ENCODE results near the gene MYRIP. TPM values are rescaled to one million over a fixed set of nuclear protein-coding genes. Genes with fewer than 3 reads are reported as not detected.

MYRIP gene
- total and polyA plus RNA-seq, 2 experiments from 2014 or later = 1.5 to 1.8 TPM

- H3K4me1 ChIP-seq (ENCODE audit: insufficient read depth) = no peaks in the 10 kb centered on the region
- peaks cover 2% of the 10 kb centered on the region for H3K27me3 Mint-ChIP-seq (ENCODE audit: insufficient read depth, low read depth, poor library complexity)
- no peaks in the 10 kb centered on the region for H3K36me3 Mint-ChIP-seq (ENCODE audit: low read depth)
- peaks cover 4% of the 10 kb centered on the region; the same call in 1 of the 2 replicates for H3K9me2 ChIP-seq (ENCODE audit: insufficient read depth)
- no peaks in the 10 kb centered on the region for H3K9me3 Mint-ChIP-seq
- TF ChIP-seq, protein P1, sequence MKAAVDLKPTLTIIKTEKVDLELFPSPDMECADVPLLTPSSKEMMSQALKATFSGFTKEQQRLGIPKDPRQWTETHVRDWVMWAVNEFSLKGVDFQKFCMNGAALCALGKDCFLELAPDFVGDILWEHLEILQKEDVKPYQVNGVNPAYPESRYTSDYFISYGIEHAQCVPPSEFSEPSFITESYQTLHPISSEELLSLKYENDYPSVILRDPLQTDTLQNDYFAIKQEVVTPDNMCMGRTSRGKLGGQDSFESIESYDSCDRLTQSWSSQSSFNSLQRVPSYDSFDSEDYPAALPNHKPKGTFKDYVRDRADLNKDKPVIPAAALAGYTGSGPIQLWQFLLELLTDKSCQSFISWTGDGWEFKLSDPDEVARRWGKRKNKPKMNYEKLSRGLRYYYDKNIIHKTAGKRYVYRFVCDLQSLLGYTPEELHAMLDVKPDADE (IDR thresholded peaks at IDR 0.05) = no peak
- TF ChIP-seq, protein P2, sequence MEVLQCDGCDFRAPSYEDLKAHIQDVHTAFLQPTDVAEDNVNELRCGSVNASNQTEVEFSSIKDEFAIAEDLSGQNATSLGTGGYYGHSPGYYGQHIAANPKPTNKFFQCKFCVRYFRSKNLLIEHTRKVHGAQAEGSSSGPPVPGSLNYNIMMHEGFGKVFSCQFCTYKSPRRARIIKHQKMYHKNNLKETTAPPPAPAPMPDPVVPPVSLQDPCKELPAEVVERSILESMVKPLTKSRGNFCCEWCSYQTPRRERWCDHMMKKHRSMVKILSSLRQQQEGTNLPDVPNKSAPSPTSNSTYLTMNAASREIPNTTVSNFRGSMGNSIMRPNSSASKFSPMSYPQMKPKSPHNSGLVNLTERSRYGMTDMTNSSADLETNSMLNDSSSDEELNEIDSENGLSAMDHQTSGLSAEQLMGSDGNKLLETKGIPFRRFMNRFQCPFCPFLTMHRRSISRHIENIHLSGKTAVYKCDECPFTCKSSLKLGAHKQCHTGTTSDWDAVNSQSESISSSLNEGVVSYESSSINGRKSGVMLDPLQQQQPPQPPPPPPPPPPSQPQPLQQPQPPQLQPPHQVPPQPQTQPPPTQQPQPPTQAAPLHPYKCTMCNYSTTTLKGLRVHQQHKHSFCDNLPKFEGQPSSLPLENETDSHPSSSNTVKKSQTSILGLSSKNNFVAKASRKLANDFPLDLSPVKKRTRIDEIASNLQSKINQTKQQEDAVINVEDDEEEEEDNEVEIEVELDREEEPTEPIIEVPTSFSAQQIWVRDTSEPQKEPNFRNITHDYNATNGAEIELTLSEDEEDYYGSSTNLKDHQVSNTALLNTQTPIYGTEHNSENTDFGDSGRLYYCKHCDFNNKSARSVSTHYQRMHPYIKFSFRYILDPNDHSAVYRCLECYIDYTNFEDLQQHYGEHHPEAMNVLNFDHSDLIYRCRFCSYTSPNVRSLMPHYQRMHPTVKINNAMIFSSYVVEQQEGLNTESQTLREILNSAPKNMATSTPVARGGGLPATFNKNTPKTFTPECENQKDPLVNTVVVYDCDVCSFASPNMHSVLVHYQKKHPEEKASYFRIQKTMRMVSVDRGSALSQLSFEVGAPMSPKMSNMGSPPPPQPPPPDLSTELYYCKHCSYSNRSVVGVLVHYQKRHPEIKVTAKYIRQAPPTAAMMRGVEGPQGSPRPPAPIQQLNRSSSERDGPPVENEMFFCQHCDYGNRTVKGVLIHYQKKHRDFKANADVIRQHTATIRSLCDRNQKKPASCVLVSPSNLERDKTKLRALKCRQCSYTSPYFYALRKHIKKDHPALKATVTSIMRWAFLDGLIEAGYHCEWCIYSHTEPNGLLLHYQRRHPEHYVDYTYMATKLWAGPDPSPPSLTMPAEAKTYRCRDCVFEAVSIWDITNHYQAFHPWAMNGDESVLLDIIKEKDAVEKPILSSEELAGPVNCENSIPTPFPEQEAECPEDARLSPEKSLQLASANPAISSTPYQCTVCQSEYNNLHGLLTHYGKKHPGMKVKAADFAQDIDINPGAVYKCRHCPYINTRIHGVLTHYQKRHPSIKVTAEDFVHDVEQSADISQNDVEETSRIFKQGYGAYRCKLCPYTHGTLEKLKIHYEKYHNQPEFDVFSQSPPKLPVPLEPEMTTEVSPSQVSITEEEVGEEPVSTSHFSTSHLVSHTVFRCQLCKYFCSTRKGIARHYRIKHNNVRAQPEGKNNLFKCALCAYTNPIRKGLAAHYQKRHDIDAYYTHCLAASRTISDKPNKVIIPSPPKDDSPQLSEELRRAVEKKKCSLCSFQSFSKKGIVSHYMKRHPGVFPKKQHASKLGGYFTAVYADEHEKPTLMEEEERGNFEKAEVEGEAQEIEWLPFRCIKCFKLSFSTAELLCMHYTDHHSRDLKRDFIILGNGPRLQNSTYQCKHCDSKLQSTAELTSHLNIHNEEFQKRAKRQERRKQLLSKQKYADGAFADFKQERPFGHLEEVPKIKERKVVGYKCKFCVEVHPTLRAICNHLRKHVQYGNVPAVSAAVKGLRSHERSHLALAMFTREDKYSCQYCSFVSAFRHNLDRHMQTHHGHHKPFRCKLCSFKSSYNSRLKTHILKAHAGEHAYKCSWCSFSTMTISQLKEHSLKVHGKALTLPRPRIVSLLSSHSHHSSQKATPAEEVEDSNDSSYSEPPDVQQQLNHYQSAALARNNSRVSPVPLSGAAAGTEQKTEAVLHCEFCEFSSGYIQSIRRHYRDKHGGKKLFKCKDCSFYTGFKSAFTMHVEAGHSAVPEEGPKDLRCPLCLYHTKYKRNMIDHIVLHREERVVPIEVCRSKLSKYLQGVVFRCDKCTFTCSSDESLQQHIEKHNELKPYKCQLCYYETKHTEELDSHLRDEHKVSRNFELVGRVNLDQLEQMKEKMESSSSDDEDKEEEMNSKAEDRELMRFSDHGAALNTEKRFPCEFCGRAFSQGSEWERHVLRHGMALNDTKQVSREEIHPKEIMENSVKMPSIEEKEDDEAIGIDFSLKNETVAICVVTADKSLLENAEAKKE (CRISPR knock-in tag; IDR thresholded peaks at IDR 0.05) = no peak
- no peak for TF ChIP-seq CREB1 (CRISPR knock-in tag; IDR thresholded peaks at IDR 0.05; ENCODE audit: low read depth)
- no peak for TF ChIP-seq EZH2phosphoT487 (IDR thresholded peaks at IDR 0.05; ENCODE audit: unreplicated experiment)
- no peak for TF ChIP-seq STAT1 (IDR thresholded peaks at IDR 0.05; ENCODE audit: unreplicated experiment)
- TF ChIP-seq POLR2AphosphoS5 (IDR thresholded peaks at IDR 0.05; ENCODE audit: low read depth) = no peak
- TF ChIP-seq ZNF331 (CRISPR knock-in tag; IDR thresholded peaks at IDR 0.05; ENCODE audit: low read depth) = no peak
- no peak overlapping the region for H3K4me2 ChIP-seq
- H3K79me2 ChIP-seq (replicated peaks; ENCODE audit: insufficient read depth) = no peaks in the 10 kb centered on the region
- ATAC-seq (no peak), DNase-seq (ENCODE audit: low spot score) (no peak)
- H4K20me1 ChIP-seq (replicated peaks; ENCODE audit: insufficient read depth) = no peaks in the 10 kb centered on the region
- no peak overlapping the region for H3K27ac Mint-ChIP-seq
- no peak overlapping the region for H3K4me3 ChIP-seq
- no peaks in the 10 kb centered on the region; the same call in 2 of the 3 replicates for H3K4me1 Mint-ChIP-seq
- H3K27ac ChIP-seq (ENCODE audit: low read depth) = no peak overlapping the region
- no peaks in the 10 kb centered on the region for H3F3A ChIP-seq (replicated peaks; ENCODE audit: low read depth)
- H2AFZ ChIP-seq = no peak overlapping the region; the same call in 1 of the 2 replicates
- H3K27me3 ChIP-seq (ENCODE audit: insufficient read depth) = no peaks in the 10 kb centered on the region
- no peaks in the 10 kb centered on the region for H3K36me3 ChIP-seq (ENCODE audit: insufficient read depth)
- no peak overlapping the region for H3K4me3 Mint-ChIP-seq
These were observed 459.6 kb downstream of the MYRIP start for GRCh38 chr3:40268802-40269524.
